CD14-positive monocyte (primary cell): ENCODE results near the gene USP24. TPM values are rescaled to one million over a fixed set of nuclear protein-coding genes. Genes with fewer than 3 reads are reported as not detected.
A peak's percentile ranks its signal among the peaks of the same experiment; 100 is the strongest.

ENCODE experiments used
- DNase-seq, 3 donors: peaks; one replicate each; pipeline ENCODE4 v3.0.0-alpha.2; 2011 to 2022
- H2AFZ ChIP-seq: 2 replicates; pipeline ENCODE4 v1.6.0; 2012; ENCODE audit warnings: mild to moderate bottlenecking, low read depth, low read length, inconsistent platforms; ENCODE audit not compliant: insufficient read depth, poor library complexity, severe bottlenecking
- H3K27ac ChIP-seq, 2 donors: 1 replicate in 1 of 2; 2 replicates in 1 of 2; pipeline ENCODE4 v1.5.1; 2012 to 2013; ENCODE audit warnings: low read length in 2 of 2, control low read depth in 1 of 2, inconsistent platforms in 1 of 2, low read depth in 1 of 2, mild to moderate bottlenecking in 1 of 2
- H3K27me3 ChIP-seq, 2 donors: one replicate each; pipeline versions ENCODE4 v1.6.0 to v1.6.1; 2011 to 2013; ENCODE audit warnings: low read length in 2 of 2; ENCODE audit not compliant: control insufficient read depth in 2 of 2, insufficient read depth in 2 of 2
- H3K36me3 ChIP-seq, 2 donors: replicated peaks in 1 of 2; 1 replicate in 1 of 2; 2 replicates in 1 of 2; pipeline versions ENCODE4 v1.5.1 to v1.6.1; 2012 to 2013; ENCODE audit warnings: low read length in 2 of 2, control low read depth in 1 of 2, inconsistent platforms in 1 of 2, mild to moderate bottlenecking in 1 of 2; ENCODE audit not compliant: insufficient read depth in 2 of 2, control insufficient read depth in 1 of 2
- H3K4me1 ChIP-seq, 2 donors: 1 replicate in 1 of 2; 2 replicates in 1 of 2; pipeline versions ENCODE4 v1.5.1 to v1.6.1; 2012 to 2013; ENCODE audit warnings: low read length in 2 of 2, control low read depth in 1 of 2, inconsistent platforms in 1 of 2, mild to moderate bottlenecking in 1 of 2, moderate library complexity in 1 of 2; ENCODE audit not compliant: insufficient read depth in 2 of 2, control insufficient read depth in 1 of 2
- H3K4me2 ChIP-seq: replicated peaks from 2 replicates; pipeline ENCODE3; 2012; ENCODE audit warnings: low read length, moderate library complexity, mild to moderate bottlenecking; ENCODE audit not compliant: poor library complexity, severe bottlenecking; ENCODE audit errors: extremely low read depth
- H3K4me3 ChIP-seq, 3 experiments: fragments of 200-600 bp in 1 of 3; sonication (generic) in 1 of 3; replicated peaks in 1 of 3; 1 replicate in 2 of 3; 2 replicates in 1 of 3; pipeline ENCODE4 v1.5.1; 2011 to 2013; ENCODE audit warnings: low read length in 3 of 3, mild to moderate bottlenecking in 3 of 3, control low read depth in 2 of 3, low read depth in 2 of 3, inconsistent platforms in 1 of 3, moderate library complexity in 1 of 3
- H3K79me2 ChIP-seq: 2 replicates; pipeline ENCODE4 v1.6.0; 2012; ENCODE audit warnings: mild to moderate bottlenecking, control low read depth, inconsistent platforms, low read length, moderate library complexity; ENCODE audit not compliant: insufficient read depth
- H3K9ac ChIP-seq: 2 replicates; pipeline ENCODE4 v1.6.0; 2017; ENCODE audit warnings: low read length, mild to moderate bottlenecking; ENCODE audit not compliant: insufficient read depth, poor library complexity, severe bottlenecking
- H3K9me3 ChIP-seq, 2 donors: replicated peaks in 1 of 2; 1 replicate in 1 of 2; 2 replicates in 1 of 2; pipeline versions ENCODE4 v1.5.1 to v1.6.1; 2012 to 2013; ENCODE audit warnings: low read length in 2 of 2, control low read depth in 1 of 2; ENCODE audit not compliant: control insufficient read depth in 1 of 2, insufficient read depth in 1 of 2
- H4K20me1 ChIP-seq: 2 replicates; pipeline ENCODE4 v1.6.0; 2012; ENCODE audit warnings: mild to moderate bottlenecking, low read length, control low read depth, moderate library complexity; ENCODE audit not compliant: insufficient read depth
- H3K27ac Mint-ChIP-seq, 7 donors: one replicate each; pipeline ENCODE4 v1.8.0; 2020; ENCODE audit warnings: mild to moderate bottlenecking in 7 of 7, mixed read lengths in 7 of 7, moderate library complexity in 6 of 7, inconsistent platforms in 2 of 7
- H3K27me3 Mint-ChIP-seq, 3 donors: one replicate each; pipeline ENCODE4 v1.8.0; 2021 to 2022; ENCODE audit warnings: low read depth in 3 of 3, mild to moderate bottlenecking in 3 of 3, mixed read lengths in 3 of 3, moderate library complexity in 3 of 3, inconsistent platforms in 1 of 3
- H3K36me3 Mint-ChIP-seq, 2 donors: one replicate each; pipeline ENCODE4 v1.8.0; 2020; ENCODE audit warnings: mixed read lengths in 2 of 2, inconsistent platforms in 1 of 2, mild to moderate bottlenecking in 1 of 2
- H3K4me1 Mint-ChIP-seq: one replicate; pipeline ENCODE4 v1.8.0; 2020; ENCODE audit warnings: mild to moderate bottlenecking, mixed read lengths
- H3K4me3 Mint-ChIP-seq, 2 donors: one replicate each; pipeline ENCODE4 v1.8.0; 2020; ENCODE audit warnings: mild to moderate bottlenecking in 2 of 2, mixed read lengths in 2 of 2, moderate library complexity in 1 of 2
- H3K9me3 Mint-ChIP-seq, 7 donors: one replicate each; pipeline ENCODE4 v1.8.0; 2020 to 2022; ENCODE audit warnings: mixed read lengths in 7 of 7, mild to moderate bottlenecking in 6 of 7, moderate library complexity in 6 of 7, inconsistent platforms in 2 of 7
- WGBS: methylation state at CpG from one replicate; pipeline ENCODE4 v1.1.5; 2013; ENCODE audit warnings: missing lambda C conversion rate; ENCODE audit not compliant: insufficient coverage; 5-methylcytosine and 5-hydroxymethylcytosine counted together
- intact Hi-C, 2 donors: fragments of 100-400 bp; cut with micrococcal nuclease; formaldehyde crosslinking; loops; one replicate each; pipeline versions ENCODE4 v1.15.0 to v1.15.1; 2023
- polyA plus RNA-seq, 3 donors: library from polyadenylated mRNA; depleted of rRNA in 1 of 3; unstranded in 2 of 3; stranded (reverse) in 1 of 3; fragments of 300-500 nt in 2 of 3; fragments of >200 nt in 1 of 3; fragmentation: Illumina TruSeq in 2 of 3; gene quantifications; 1 replicate in 2 of 3; 2 replicates in 1 of 3; pipeline ENCODE4 v1.2.3, GENCODE V29; 2012 to 2021
- TF ChIP-seq, protein P1 (sequence below): fragments of 200-600 bp; IDR thresholded peaks from one replicate; pipeline ENCODE4 v1.8.0; 2022; ENCODE audit warnings: antibody characterized with exemption, mild to moderate bottlenecking

Gene USP24
- polyA plus RNA-seq, 3 donors, result 1.1 to 14.2 (median 2.1) TPM

DNA sequence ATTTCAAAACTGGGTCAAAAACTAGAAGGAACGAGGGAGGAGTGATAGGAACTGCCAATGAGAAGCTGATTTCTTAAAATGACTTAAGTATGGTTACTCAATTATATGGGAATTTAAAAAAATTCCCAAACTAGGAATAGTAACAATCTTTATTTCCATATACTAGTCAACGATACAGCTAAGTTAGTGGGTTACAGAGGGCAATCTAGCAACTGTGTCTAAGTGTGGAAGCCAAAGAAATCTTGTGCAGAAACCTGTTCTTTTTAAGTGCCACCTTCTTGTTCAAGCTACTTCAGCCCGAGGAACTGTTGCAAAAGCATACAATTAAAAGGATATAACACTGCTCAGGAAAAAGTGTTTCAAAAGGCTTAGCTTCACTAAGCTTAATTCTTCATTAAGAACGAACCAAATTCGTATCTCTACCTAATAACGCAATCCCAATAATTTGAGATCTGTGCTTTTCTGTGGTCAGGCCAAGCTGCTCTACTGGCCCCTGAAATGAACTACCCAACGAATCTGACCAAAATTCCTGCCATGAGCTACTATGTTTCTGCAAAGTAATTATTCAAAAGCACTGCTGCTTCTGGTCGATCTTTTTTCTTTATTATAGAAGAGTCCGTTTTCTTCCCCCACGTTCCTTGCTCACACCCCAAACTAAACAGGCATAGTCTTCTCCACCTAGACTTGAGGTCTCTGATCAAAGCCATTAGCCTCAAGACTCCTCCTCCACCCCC is 1.8 kb downstream of the USP24 start:
- TF ChIP-seq, protein P1, sequence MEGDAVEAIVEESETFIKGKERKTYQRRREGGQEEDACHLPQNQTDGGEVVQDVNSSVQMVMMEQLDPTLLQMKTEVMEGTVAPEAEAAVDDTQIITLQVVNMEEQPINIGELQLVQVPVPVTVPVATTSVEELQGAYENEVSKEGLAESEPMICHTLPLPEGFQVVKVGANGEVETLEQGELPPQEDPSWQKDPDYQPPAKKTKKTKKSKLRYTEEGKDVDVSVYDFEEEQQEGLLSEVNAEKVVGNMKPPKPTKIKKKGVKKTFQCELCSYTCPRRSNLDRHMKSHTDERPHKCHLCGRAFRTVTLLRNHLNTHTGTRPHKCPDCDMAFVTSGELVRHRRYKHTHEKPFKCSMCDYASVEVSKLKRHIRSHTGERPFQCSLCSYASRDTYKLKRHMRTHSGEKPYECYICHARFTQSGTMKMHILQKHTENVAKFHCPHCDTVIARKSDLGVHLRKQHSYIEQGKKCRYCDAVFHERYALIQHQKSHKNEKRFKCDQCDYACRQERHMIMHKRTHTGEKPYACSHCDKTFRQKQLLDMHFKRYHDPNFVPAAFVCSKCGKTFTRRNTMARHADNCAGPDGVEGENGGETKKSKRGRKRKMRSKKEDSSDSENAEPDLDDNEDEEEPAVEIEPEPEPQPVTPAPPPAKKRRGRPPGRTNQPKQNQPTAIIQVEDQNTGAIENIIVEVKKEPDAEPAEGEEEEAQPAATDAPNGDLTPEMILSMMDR, result no peak
- Histone ChIP-seq H3K79me2 (peaks cover 82% of the 10 kb centered on the region), H3K4me3 (peak overlapping the region; percentile 62 to 88 (median 77)), H3K4me1 (peaks cover 72 to 89% of the 10 kb centered on the region in 2 donors), H3K4me2 (peak overlapping the region; percentile 85), H3K9ac (peak overlapping the region; percentile 96), H2AFZ (peak overlapping the region; percentile 91), H3K36me3 (no peaks in the 10 kb centered on the region), H3K27me3 (no peaks in the 10 kb centered on the region), H3K27ac (peak overlapping the region in 1 of 2 donors; percentile 94), H3K9me3 (no peaks in the 10 kb centered on the region), H4K20me1 (peaks cover 55% of the 10 kb centered on the region)
- intact Hi-C loops, result loop anchor here in 1 of 2 donors (10.0 kb wide), 1 partner anchor 61 kb away; no protein-coding TSS in a partner anchor
- WGBS, result 2% methylated on average over 7 of the region's 10 CpGs
- no peak for DNase-seq
- H3K9me3 Mint-ChIP-seq, result no peaks in the 10 kb centered on the region
- H3K27me3 Mint-ChIP-seq, result peaks cover 0 to 5% (median 0%) of the 10 kb centered on the region in 3 donors
- peaks cover 0 to 2% of the 10 kb centered on the region in 2 donors for H3K36me3 Mint-ChIP-seq
- peaks cover 83% of the 10 kb centered on the region for H3K4me1 Mint-ChIP-seq
- peak overlapping the region in 6 of 7 donors; percentile 34 to 92 (median 87) for H3K27ac Mint-ChIP-seq
- peak overlapping the region; percentile 95 to 99 for H3K4me3 Mint-ChIP-seq

DNA sequence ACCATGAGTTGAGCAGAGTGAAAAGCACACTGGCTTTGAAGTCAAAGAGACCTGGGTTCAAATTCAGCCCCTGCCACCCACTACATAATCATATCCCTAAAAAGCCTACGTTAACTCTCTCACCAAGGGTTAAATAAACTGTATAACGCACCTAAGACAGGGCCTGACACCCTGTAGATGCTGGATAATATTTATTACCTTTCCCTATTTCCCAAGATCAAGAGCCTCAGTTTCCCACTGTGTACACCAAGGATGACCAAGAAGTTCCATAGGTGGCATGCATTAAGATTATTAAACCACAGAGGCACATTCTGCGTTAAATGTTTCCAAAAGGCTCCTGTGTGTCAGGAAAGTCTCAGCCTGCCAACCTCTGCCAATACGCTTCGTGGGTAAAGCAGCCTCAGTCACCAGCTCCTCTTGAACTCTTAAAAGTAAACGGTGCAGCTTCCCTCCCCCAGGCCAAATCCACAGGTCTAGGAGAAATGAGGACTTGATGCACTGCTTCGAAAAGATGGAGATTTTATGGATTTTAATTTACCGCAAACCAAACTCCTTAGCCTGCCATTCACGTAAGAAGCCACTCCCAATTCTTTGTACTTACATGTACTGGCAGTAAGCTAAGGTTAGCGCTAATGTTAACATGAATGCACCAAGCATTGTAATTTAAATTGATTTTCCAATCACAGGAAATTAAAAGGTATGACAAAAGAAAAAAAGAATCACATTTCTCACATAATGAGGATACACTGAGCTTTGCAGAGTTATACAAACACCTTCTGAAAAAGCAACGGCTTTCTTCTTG is 2.6 kb downstream of the USP24 start:
- H3K4me2 ChIP-seq, result peak overlapping the region; percentile 85

More for the DNA sequence above, 2.6 kb downstream of the USP24 start:
- Histone ChIP-seq H3K9ac (no peak overlapping the region), H3K4me1 (peaks cover 64 to 81% of the 10 kb centered on the region in 2 donors), H3K27ac (peak overlapping the region in 1 of 2 donors; percentile 94), H2AFZ (peak overlapping the region; percentile 23), H3K79me2 (peaks cover 90% of the 10 kb centered on the region), H3K27me3 (no peaks in the 10 kb centered on the region), H3K4me3 (peak overlapping the region; percentile 18 to 77 (median 62)), H3K9me3 (no peaks in the 10 kb centered on the region), H3K36me3 (no peaks in the 10 kb centered on the region), H4K20me1 (peaks cover 62% of the 10 kb centered on the region)
- Mint-ChIP-seq H3K27me3 (peaks cover 0 to 5% (median 0%) of the 10 kb centered on the region in 3 donors), H3K4me3 (peak overlapping the region; percentile 95 to 99), H3K36me3 (peaks cover 3 to 4% of the 10 kb centered on the region in 2 donors), H3K27ac (peak overlapping the region in 6 of 7 donors; percentile 30 to 82 (median 52)), H3K9me3 (no peaks in the 10 kb centered on the region), H3K4me1 (peaks cover 78% of the 10 kb centered on the region)
- intact Hi-C loops, result loop anchor here in 1 of 2 donors (10.0 kb wide), 1 partner anchor 62 kb away; no protein-coding TSS in a partner anchor
- TF ChIP-seq, protein P1, result no peak
- 5% methylated on average over 3 of the region's 11 CpGs for WGBS
- no peak for DNase-seq
